ENCODE measurements around the gene MYG1. TPM values are rescaled to one million over a fixed set of nuclear protein-coding genes. Genes with fewer than 3 reads are reported as not detected.

MYG1 gene
- total RNA-seq, 4 donors from 2014 or later = 26.7 to 46.5 (median 40.7) TPM

DNA sequence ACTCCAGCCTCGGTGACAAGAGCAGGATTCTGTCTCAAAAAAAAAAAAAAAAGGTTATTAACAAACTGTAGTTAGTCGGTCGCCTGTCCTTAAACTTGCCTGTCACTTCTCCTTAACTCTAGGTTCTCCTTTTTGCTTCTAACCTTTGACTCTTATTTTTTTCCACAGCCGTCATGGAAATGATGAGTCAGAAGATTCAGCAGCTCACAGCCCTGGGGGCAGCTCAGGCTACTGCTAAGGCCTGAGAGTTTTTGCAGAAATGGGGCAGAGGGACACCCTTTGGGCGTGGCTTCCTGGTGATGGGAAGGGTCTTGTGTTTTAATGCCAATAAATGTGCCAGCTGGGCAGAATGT is 418 bp upstream of the MYG1 start:
- TF ChIP-seq, protein P1, sequence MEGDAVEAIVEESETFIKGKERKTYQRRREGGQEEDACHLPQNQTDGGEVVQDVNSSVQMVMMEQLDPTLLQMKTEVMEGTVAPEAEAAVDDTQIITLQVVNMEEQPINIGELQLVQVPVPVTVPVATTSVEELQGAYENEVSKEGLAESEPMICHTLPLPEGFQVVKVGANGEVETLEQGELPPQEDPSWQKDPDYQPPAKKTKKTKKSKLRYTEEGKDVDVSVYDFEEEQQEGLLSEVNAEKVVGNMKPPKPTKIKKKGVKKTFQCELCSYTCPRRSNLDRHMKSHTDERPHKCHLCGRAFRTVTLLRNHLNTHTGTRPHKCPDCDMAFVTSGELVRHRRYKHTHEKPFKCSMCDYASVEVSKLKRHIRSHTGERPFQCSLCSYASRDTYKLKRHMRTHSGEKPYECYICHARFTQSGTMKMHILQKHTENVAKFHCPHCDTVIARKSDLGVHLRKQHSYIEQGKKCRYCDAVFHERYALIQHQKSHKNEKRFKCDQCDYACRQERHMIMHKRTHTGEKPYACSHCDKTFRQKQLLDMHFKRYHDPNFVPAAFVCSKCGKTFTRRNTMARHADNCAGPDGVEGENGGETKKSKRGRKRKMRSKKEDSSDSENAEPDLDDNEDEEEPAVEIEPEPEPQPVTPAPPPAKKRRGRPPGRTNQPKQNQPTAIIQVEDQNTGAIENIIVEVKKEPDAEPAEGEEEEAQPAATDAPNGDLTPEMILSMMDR (IDR thresholded peaks at IDR 0.05; ENCODE audit: low read depth) = no peak

DNA sequence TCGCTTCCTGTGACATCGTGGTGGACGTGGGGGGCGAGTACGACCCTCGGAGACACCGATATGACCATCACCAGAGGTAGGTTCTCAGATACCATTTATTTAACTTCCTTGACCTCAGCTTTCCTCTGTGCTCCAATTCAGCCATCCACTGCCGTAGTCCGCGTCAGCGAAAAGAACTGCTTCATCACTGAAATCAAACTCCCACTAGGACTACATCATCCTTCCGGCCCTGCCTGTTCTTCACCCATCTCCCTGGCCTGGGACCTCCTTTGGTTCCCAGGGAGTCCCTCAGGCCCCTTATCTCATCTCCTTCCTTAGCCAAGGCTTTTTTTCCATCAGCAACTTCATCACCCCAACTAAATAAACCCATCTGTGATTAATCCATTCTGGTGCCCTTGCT is 692 bp downstream of the MYG1 start:
- TF ChIP-seq, protein P1 (IDR thresholded peaks at IDR 0.05; ENCODE audit: low read depth) = no peak

DNA sequence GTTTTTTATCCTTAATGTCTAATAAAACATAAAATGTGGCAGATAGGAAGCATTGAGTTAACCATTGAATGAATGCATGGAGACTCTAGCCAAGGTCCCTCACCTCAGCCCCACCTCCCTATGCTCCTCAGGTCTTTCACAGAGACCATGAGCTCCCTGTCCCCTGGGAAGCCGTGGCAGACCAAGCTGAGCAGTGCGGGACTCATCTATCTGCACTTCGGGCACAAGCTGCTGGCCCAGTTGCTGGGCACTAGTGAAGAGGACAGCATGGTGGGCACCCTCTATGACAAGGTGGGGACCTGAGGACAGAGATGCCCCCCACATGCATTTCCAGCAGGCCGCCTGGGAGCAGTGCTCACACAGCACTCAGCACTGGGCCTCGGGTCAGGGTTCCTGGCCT is 3.4 kb downstream of the MYG1 start:
- TF ChIP-seq, protein P1 (IDR thresholded peaks at IDR 0.05; ENCODE audit: low read depth) = no peak

DNA sequence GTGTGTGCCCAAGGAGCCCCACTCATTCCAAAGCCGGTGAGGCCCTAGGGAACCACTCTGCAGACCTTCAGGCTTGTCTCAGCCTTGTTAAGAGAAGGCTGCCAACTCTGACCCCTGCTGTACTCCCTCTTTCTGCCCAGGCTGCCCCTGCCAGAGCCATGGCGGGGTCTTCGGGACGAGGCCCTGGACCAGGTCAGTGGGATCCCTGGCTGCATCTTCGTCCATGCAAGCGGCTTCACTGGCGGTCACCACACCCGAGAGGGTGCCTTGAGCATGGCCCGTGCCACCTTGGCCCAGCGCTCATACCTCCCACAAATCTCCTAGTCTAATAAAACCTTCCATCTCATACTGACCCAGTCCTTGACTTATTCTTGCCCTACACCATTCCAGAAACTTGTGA is 7.3 kb downstream of the MYG1 start:
- TF ChIP-seq, protein P1 (IDR thresholded peaks at IDR 0.05; ENCODE audit: low read depth) = no peak

DNA sequence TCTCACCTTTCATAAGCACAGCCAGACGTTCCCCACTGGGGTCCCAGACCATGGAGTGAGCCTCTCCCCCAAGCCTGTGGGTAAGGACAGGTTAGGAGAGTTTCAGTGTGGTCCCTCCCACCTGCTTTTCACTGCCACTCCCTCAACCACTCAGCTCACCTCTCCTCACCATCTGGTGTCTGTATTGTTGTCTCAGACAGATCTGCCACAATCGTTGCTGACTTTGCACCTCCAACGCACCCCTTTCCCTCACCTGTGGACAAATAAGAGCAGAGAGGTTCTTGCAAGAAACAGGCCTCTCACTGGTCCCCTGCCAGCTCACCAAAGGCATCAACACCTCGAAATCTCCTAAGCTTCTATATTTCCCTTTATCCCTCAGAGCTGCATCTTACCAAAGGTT is 8.8 kb downstream of the MYG1 start:
- TF ChIP-seq, protein P1 (IDR thresholded peaks at IDR 0.05; ENCODE audit: low read depth) = no peak

DNA sequence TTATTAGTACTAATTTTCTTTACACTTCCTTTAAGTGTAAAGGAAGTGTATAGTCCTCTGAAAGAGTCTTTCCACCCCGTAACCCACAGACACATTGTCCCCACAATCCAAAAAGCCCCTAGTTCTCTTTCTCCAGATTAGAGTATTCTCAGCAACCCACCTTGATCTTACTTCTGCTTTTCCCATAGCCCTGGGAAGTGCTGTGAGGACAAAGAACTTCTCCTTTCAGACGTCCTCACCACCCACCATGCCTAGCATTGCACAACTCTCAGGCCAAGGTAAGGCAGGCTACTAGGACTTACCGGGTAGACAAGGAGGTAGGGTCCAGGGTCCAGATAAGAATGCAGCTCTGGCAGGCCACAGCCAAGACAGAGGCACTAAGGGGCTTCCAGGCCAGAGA is 14.5 kb downstream of the MYG1 start:
- TF ChIP-seq, protein P1 (IDR thresholded peaks at IDR 0.05; ENCODE audit: low read depth) = no peak

DNA sequence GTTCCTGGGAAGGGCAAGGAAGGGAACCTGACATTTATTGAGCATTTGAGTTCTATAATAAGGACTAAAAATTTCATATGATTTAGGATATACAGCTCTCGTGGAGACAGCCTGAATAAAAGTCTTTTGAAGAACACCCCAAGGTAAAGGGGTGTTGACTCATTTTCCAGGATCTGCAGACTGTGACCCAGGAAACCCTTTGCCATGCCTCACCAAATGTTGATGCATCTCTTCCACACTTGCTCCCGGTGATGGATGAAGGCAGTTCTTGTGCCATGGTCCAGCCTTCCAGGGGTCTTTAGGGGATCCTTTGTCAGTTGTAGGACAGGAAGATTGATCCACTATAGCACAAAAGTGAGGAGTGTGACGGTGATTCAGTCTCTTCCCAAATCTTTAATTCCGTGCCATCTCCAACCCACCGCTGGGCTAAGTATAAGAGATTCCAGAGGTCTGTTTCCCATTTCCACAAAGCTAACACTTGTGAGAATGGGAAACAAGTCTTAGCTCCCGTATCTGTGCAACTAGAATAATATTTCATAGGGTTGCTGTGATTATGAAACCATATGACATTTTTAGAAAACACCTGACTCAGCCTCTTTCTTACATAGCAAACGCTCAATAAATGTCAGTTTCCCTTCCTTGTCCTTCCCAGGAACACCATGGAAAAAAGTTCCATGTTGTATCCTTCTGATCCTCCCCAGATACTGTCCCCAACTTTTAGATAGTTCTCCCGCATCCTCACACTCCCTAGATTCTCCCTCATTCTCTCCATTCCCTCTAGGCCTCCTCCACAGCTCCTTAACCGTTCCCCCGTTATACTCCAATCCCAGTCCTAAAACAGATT is 21.1 kb downstream of the MYG1 start:
- TF ChIP-seq, protein P1 (IDR thresholded peaks at IDR 0.05; ENCODE audit: low read depth) = no peak

Measured in subcutaneous adipose tissue (tissue), 4 donors.